K562 (cell line): ENCODE results near the gene APLP1. TPM values are rescaled to one million over a fixed set of nuclear protein-coding genes. Genes with fewer than 3 reads are reported as not detected.

Source experiments
- BCL6 ChIP-seq: fragments of 250-450 bp; sonication (Bioruptor Pico); IDR thresholded peaks from 2 replicates; pipeline ENCODE4 v1.4.0; 2020
- FOXA3 ChIP-seq, 2 experiments: fragments of 450-650 bp in 1 of 2; sonication (generic) in 1 of 2; formaldehyde crosslinking; IDR thresholded peaks in 1 of 2; conservative IDR thresholded peaks in 1 of 2; 2 replicates each; pipeline versions ENCODE4 v1.4.0 to v1.8.0; 2020 to 2022; ENCODE audit warnings: mild to moderate bottlenecking in 2 of 2, missing genetic modification reagents in 1 of 2
- HNRNPH1 ChIP-seq: fragments of 200-400 bp; formaldehyde crosslinking; optimal IDR thresholded peaks from 2 replicates; pipeline ENCODE3; 2017; ENCODE audit warnings: low read depth, mild to moderate bottlenecking, low read length, moderate library complexity
- IRF2 ChIP-seq: sonication (generic); formaldehyde crosslinking; IDR thresholded peaks from 2 replicates; pipeline ENCODE4 v1.8.1; 2022; ENCODE audit warnings: mild to moderate bottlenecking, missing genetic modification reagents
- MAFK ChIP-seq: IDR thresholded peaks from 2 replicates; pipeline ENCODE4 v1.6.1; 2011; ENCODE audit warnings: low read length, improper control_type of control experiment
- MAZ ChIP-seq, 2 experiments: fragments of 450-650 bp in 1 of 2; sonication (generic) in 1 of 2; formaldehyde crosslinking; IDR thresholded peaks in 1 of 2; conservative IDR thresholded peaks in 1 of 2; 2 replicates each; pipeline versions ENCODE4 v1.4.0 to v1.5.0; 2020; ENCODE audit warnings: mild to moderate bottlenecking in 1 of 2, missing genetic modification reagents in 1 of 2
- NONO ChIP-seq, 2 experiments: fragments of 200-400 bp in 1 of 2; fragments of 450-650 bp in 1 of 2; formaldehyde crosslinking in 1 of 2; IDR thresholded peaks; 2 replicates each; pipeline ENCODE4 v1.6.1; 2017; ENCODE audit warnings: low read depth in 2 of 2, mild to moderate bottlenecking in 2 of 2, moderate library complexity in 2 of 2, low read length in 1 of 2
- RBBP5 ChIP-seq: fragments of 200-600 bp; sonication (generic); IDR thresholded peaks from 2 replicates; pipeline ENCODE4 v1.6.1; 2012; ENCODE audit warnings: borderline replicate concordance, mild to moderate bottlenecking, low read length, control low read depth, inconsistent platforms; ENCODE audit not compliant: insufficient read depth, poor library complexity, severe bottlenecking
- RBM17 ChIP-seq: fragments of 200-400 bp; formaldehyde crosslinking; IDR thresholded peaks from 2 replicates; pipeline ENCODE4 v1.6.1; 2017; ENCODE audit warnings: low read depth, mild to moderate bottlenecking, low read length, borderline replicate concordance
- RERE ChIP-seq: sonication (generic); formaldehyde crosslinking; IDR thresholded peaks from 2 replicates; pipeline ENCODE4 v1.8.0; 2023; ENCODE audit warnings: missing genetic modification reagents, mild to moderate bottlenecking, borderline replicate concordance
- RNF219 ChIP-seq: fragments of 250-450 bp; sonication (Bioruptor Pico); IDR thresholded peaks from 2 replicates; pipeline ENCODE4 v1.5.0; 2022; ENCODE audit warnings: mild to moderate bottlenecking
- TEAD1 ChIP-seq, 2 experiments: fragments of 450-650 bp in 1 of 2; sonication (generic) in 1 of 2; formaldehyde crosslinking; IDR thresholded peaks; 2 replicates each; pipeline versions ENCODE4 v1.4.0 to v1.8.0; 2020 to 2022; ENCODE audit warnings: mild to moderate bottlenecking in 2 of 2, missing genetic modification reagents in 1 of 2
- TEAD2 ChIP-seq: fragments of 450-650 bp; IDR thresholded peaks from 2 replicates; pipeline ENCODE4 v1.6.1; 2016; ENCODE audit warnings: missing genetic modification characterization, control low read depth, missing compliant biosample characterization
- ZC3H8 ChIP-seq: fragments of 450-650 bp; IDR thresholded peaks from 2 replicates; pipeline ENCODE4 v1.6.1; 2017
- ZEB2 ChIP-seq: fragments of 450-650 bp; IDR thresholded peaks from 2 replicates; pipeline ENCODE4 v1.6.1; 2016
- ZNF311 ChIP-seq: fragments of 250-450 bp; sonication (Bioruptor Pico); IDR thresholded peaks from 2 replicates; pipeline ENCODE4 v1.4.0; 2020; ENCODE audit warnings: mild to moderate bottlenecking, moderate library complexity
- ZNF324 ChIP-seq: fragments of 250-450 bp; sonication (Bioruptor Pico); IDR thresholded peaks from 2 replicates; pipeline ENCODE4 v1.4.0; 2020; ENCODE audit warnings: mild to moderate bottlenecking
- ZNF408 ChIP-seq: fragments of 250-450 bp; sonication (Bioruptor Pico); IDR thresholded peaks from 2 replicates; pipeline ENCODE4 v1.4.0; 2020; ENCODE audit warnings: low read depth, mild to moderate bottlenecking, moderate library complexity
- ZNF696 ChIP-seq: fragments of 250-450 bp; sonication (Bioruptor Pico); conservative IDR thresholded peaks from 2 replicates; pipeline ENCODE4 v1.4.0; 2020; ENCODE audit warnings: mild to moderate bottlenecking, moderate library complexity
- polyA plus RNA-seq, 8 experiments: library from polyadenylated mRNA; depleted of rRNA in 4 of 8; stranded (reverse) in 5 of 8; unstranded in 3 of 8; fragments of >200 nt; fragmentation: Nextera tagmentation in 2 of 8; fragmentation: Illumina TruSeq in 1 of 8; extraction: Ambion mirVana in 2 of 8; extraction: Trizol in 1 of 8; gene quantifications; 2 replicates each; pipeline versions ENCODE4 v1.2.1 to v1.2.3, GENCODE V29; 2011 to 2014; ENCODE audit warnings: inconsistent platforms in 1 of 8, missing spikeins in 1 of 8
- total RNA-seq, 7 experiments: library from RNA; depleted of rRNA in 6 of 7; stranded (reverse); fragments of >200 nt in 6 of 7; fragmentation: Illumina TruSeq in 2 of 7; extraction: Trizol in 2 of 7; gene quantifications; 2 replicates each; pipeline versions ENCODE4 v1.2.1 to v1.2.3, GENCODE V29; 2011 to 2021; ENCODE audit warnings: low replicate concordance in 1 of 7
- TF ChIP-seq, protein P1 (sequence below): conservative IDR thresholded peaks from 2 replicates; pipeline ENCODE4 v1.6.1; 2011; ENCODE audit warnings: low read depth, mild to moderate bottlenecking, low read length; ENCODE audit not compliant: control insufficient read depth

APLP1 gene
- total and polyA plus RNA-seq, 9 of the 15 experiments (the other 6 are each of a cell fraction or from before 2014, with no cell fraction given), result 0.69 to 9.9 (median 4.7) TPM

DNA sequence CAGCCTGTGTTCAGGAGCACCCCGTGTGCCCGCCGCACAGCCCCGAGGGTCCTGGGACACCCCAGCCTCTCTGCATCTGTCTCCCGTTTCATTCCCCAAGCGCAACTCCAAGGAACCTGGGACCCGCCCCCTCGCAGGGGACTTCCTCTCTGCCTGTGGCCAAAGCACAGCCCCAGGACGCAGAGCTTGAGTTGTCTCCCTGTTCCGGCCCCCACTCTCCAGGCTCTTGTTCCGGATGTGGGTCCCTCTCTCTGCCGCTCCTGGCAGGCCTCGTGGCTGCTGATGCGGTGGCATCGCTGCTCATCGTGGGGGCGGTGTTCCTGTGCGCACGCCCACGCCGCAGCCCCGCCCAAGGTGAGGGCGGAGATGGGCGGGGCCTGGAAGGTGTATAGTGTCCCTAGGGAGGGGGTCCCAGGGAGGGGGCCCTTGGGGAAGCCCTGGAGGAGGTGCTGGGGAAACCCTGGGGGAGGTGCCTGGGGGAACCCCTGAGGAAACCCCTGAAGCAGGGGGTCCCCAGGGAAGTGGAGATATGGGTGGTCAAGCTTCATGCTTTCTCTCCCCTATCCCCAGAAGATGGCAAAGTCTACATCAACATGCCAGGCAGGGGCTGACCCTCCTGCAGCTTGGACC lies 35.3 kb downstream of the APLP1 start (continued):
- no peak for TF ChIP-seq RNF219 (CRISPR knock-in tag)
- TF ChIP-seq TEAD2, result no peak
- no peak for TF ChIP-seq ZNF408 (CRISPR knock-in tag)
- no peak for TF ChIP-seq BCL6 (CRISPR knock-in tag)
- no peak for TF ChIP-seq ZEB2
- peak in 1 of 2 experiments; percentile 25; a peak in 1 of 4 replicates for TF ChIP-seq FOXA3 (CRISPR knock-in tag; conservative IDR thresholded peaks at IDR 0.05 in 1 of 2, IDR thresholded peaks at IDR 0.05 in 1 of 2)
- TF ChIP-seq RBM17, result no peak
- no peak for TF ChIP-seq IRF2
- no peak for TF ChIP-seq RERE (CRISPR knock-in tag)
- no peak for TF ChIP-seq MAFK
- no peak for TF ChIP-seq ZNF311 (CRISPR knock-in tag)
- TF ChIP-seq HNRNPH1, result no peak
- TF ChIP-seq TEAD1 (CRISPR knock-in tag; IDR thresholded peaks at IDR 0.05), result peak in 1 of 2 experiments; percentile 66; a peak in 1 of 4 replicates
- no peak for TF ChIP-seq ZNF324 (CRISPR knock-in tag)
- TF ChIP-seq NONO (IDR thresholded peaks at IDR 0.05; ENCODE audit: low read depth in 2 of 2, low read length in 1 of 2), result no peak
- TF ChIP-seq RBBP5, result no peak
- TF ChIP-seq, protein P1, sequence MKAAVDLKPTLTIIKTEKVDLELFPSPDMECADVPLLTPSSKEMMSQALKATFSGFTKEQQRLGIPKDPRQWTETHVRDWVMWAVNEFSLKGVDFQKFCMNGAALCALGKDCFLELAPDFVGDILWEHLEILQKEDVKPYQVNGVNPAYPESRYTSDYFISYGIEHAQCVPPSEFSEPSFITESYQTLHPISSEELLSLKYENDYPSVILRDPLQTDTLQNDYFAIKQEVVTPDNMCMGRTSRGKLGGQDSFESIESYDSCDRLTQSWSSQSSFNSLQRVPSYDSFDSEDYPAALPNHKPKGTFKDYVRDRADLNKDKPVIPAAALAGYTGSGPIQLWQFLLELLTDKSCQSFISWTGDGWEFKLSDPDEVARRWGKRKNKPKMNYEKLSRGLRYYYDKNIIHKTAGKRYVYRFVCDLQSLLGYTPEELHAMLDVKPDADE, result peak; percentile 22; the same call in 1 of the 2 replicates
- TF ChIP-seq ZNF696 (CRISPR knock-in tag), result no peak
- TF ChIP-seq ZC3H8, result no peak
- peak; percentile 87 to 89; a peak in 3 of 4 replicates for TF ChIP-seq MAZ (CRISPR knock-in tag; conservative IDR thresholded peaks at IDR 0.05 in 1 of 2, IDR thresholded peaks at IDR 0.05 in 1 of 2)
